Stimulated activated CD8-positive, alpha-beta memory T cell treated with anti-CD3 and anti-CD28 coated beads, Interleukin-2, amount 100 ng/mL, for 48 hours (primary cell): ENCODE results near the gene NME4.
"Not testable (repeated sequence)": the region's sequence is repeated elsewhere in the genome, so short reads cannot be mapped to it uniquely, and the experiment has no call there.

Experiments used
- DNase-seq, 2 donors: peaks; one replicate each; pipeline ENCODE4 v3.0.0-alpha.2; 2020; ENCODE audit warnings: low read depth in 2 of 2

The NME4 gene

GRCh38 chr16:397135-397661, at the start of gene NME4:
Gene NME4, plus strand, starts transcription at chr16:397199. Its CDS starts 24 bp downstream, at chr16:397223.
- DNase-seq, result peak in 1 of 2 donors; percentile 25

DNA sequence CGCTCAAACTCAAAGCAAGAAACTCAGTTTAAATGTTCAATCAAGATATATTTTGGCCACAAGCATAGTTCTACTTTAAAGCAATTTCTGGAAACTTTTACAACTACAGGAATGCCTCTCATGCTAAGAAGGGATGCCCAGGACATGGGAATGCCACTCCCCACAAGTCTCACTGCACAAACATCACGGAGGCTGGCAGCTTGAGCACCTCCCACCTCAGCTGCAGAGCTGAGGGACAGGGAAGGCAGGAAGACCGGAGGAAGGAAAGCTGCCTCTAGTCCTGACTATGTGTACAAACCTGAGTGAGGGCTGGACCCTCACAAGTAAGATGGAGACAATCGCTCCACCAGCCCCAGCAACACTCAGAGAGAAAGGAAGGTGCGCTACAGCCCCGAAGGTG, 49.8 kb upstream of the NME4 start:
- DNase-seq, result no peak

- DNase-seq, result not testable (repeated sequence)
Observed at GRCh38 chr16:348495-348894, 48.5 kb upstream of the NME4 start.

DNA sequence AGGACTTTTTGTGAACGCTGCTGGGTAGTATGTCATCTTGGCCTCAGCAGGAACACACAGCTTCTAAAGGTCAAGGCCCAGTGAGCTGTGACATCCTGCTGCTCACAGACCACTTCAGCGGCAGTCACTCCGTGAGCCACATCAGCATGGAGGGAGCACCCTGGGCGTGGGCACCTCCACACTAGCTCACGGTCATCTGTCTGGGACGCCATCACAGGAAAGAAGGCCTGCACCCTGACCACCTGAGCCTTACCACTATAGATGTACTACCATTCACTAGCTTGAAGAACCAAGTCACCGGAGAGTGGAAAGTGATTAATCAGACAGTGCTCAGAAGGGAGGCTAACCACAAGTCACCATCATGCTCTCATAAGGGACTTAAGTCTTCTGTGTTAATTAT, 47.8 kb upstream of the NME4 start:
- no peak for DNase-seq

DNA sequence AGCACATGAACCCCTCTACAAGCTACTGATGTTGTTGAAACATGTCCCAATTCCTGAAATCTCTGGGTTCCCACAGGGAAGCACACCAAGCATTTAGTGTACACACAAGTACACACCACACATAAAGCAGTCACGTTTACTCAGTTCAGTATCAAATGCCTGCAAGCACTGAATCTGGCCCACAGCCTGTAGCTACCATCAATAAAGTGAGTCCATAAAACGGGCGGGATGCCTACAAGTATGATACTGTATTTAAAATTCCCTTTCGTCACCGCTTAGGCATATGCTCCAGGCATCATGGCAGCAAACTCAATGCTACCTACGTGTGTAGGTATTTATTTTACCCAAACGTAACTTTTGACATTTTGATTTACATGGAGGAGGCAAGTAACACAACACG, 46.8 kb upstream of the NME4 start:
- DNase-seq, result no peak

GRCh38 chr16:351804-352520, 45.0 kb upstream of the NME4 start:
- no peak for DNase-seq

GRCh38 chr16:352547-353403, 44.2 kb upstream of the NME4 start, which contains the start of gene AXIN1:
Gene AXIN1, minus strand, starts transcription at chr16:352723. Its CDS starts 5,698 bp downstream, at chr16:347025.
- peak; percentile 100 for DNase-seq

DNA sequence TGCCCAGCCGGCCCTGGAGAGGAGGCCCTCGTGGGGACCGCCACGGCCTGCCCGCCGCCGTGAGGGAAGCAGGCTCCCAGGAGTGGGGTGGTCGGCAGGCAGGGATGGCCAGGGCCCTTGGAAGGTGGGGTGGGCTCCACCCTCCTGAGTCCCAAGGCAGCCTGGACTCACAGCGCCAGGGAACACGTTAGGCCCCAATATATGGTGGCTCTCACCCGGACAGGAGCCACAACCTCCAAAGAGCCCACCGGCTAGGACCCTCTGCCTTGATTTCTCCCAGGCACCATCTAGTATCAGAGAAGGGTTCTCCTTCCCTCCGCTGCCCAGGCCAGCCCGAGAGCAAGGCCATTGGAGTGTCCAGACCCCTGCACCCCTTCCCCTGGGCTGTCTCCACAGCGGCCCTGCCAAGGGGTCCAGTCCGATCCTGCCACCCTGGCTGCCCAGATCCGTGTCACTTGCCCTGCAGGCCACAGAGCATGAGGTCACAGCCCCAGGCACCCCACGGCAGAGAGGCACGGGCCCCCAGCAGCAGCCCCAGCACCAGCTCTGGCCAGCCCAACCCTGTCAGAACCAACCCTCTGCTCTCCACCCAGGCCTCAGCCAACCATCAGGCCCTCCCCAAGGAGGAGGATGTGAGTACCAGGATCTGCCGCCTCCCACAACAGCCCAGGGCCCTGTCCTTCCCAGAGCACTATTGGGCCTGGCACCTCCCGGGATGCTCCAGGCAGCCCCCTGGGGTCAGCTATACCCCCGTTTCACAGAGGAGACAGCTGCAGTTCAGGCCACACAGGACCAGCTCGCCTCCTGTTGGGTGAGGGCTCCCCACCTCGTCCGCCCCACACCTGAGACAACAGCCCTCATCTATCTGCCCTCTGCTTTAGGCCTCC, 43.4 kb upstream of the NME4 start:
- DNase-seq, result no peak

DNA sequence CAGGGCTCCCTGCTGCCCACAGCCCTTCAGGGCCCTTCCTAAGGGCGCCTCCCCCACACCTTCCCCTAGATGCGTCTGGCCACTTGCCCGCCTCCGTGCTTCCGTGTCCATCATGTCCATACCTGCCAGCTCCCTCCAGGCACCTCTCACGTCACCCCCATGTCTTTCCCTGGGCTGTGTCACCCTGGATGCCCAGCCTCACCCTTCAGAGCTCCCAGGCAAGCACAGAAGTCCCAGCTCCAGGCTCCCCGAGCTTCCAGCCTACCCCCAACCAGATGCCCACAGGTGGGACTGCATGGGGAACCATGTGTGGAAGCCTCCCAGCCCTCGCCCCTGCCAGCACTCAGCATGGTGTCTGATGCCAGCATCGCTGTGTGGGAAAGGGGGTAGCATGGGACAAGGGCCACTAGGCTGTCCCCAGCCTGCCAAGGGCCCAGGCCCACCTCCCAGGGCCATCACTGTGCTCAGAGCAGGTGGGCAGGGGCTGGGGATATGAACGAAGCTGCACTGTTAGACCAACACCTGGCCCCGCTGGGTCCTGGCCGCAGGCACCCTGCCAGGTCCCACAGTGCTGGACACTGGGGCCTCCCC, 42.6 kb upstream of the NME4 start:
- DNase-seq, result no peak

GRCh38 chr16:354971-355461, 42.0 kb upstream of the NME4 start:
- no peak for DNase-seq

GRCh38 chr16:356741-357140, 40.3 kb upstream of the NME4 start:
- DNase-seq, result no peak

GRCh38 chr16:359067-359763, 37.8 kb upstream of the NME4 start:
- DNase-seq, result no peak

- no peak for DNase-seq
Observed at GRCh38 chr16:359871-360697, 36.9 kb upstream of the NME4 start.

DNA sequence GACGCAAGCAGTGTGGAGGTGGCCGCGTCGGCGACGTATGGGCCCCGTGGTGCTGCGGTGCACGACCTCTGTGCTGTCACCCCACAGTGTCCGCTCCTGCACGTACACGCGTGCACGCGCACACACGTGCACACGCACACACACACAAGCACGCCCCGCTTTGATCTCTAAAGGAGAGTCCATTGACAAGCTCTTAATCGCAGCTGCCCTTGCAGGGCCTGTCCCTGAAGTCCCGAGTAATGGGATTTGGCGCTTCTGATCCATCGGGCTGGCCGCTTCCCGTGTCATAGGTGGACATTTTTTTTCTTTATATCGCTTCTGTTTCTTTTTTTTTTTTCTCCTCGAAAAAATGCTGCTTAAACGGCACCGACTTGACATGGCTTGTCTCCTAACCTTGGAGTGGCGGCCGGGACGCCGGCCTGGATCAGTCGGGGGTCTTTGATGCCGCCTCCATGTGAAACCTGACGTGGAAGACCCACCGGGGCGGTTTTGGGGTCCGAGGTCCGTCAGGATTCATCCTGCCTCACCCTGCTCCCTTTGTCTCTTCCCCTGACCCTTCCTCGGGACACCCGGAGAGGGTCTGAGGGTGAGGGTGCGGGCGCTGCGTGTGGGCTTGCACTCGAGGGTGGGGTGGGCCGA, 36.2 kb upstream of the NME4 start:
- DNase-seq, result no peak

- no peak for DNase-seq
Observed at GRCh38 chr16:361341-361871, 35.6 kb upstream of the NME4 start.

GRCh38 chr16:361872-362701, 34.9 kb upstream of the NME4 start:
- DNase-seq, result peak; percentile 60 to 64

- DNase-seq, result not testable (repeated sequence)
Observed at GRCh38 chr16:362702-362999, 34.3 kb upstream of the NME4 start.

GRCh38 chr16:363110-363765, 33.8 kb upstream of the NME4 start:
- DNase-seq, result no peak
